Bronchial epithelial cell (primary cell): ENCODE measurements around the gene SPACA9. TPM values are rescaled to one million over a fixed set of nuclear protein-coding genes. Genes with fewer than 3 reads are reported as not detected.

Experiments
- DNase-seq: peaks from one replicate; pipeline ENCODE4 v3.0.0-alpha.2; 2010; ENCODE audit warnings: low read depth
- FAIRE-seq: peaks from 2 replicates; lab custom pipeline; 2011; peaks lifted over from hg19 to GRCh38; lab: Jason Lieb, UNC
- H3K27me3 ChIP-seq: 2 replicates; pipeline ENCODE4 v1.5.1; 2011; ENCODE audit warnings: low read length; ENCODE audit not compliant: control insufficient read depth, insufficient read depth
- H3K36me3 ChIP-seq: 2 replicates; pipeline ENCODE4 v1.5.1; 2011; ENCODE audit warnings: low read length; ENCODE audit not compliant: control insufficient read depth, insufficient read depth
- H3K4me3 ChIP-seq: 2 replicates; pipeline ENCODE4 v1.5.1; 2011; ENCODE audit warnings: mild to moderate bottlenecking, low read depth, low read length, control low read depth
- CTCF ChIP-seq: IDR thresholded peaks from 2 replicates; pipeline ENCODE4 v1.5.1; 2011; ENCODE audit warnings: mild to moderate bottlenecking, moderate library complexity, low read length, control low read depth, inconsistent platforms; ENCODE audit not compliant: insufficient read depth, severe bottlenecking
- total RNA-seq: library from RNA; depleted of rRNA; stranded (reverse); fragments of >200 nt; gene quantifications from 2 replicates; pipeline ENCODE4 v1.2.1, GENCODE V29; 2014

SPACA9 gene
- total RNA-seq, 1 donor from 2014 or later: 0.79 TPM

- FAIRE-seq: no peak
- DNase-seq: no peak
- H3K36me3 ChIP-seq: peaks cover 3% of the 10 kb centered on the region
- no peak overlapping the region for H3K4me3 ChIP-seq
- no peaks in the 10 kb centered on the region for H3K27me3 ChIP-seq
- TF ChIP-seq CTCF: no peak
These were observed 60.5 kb downstream of the SPACA9 start for GRCh38 chr9:132939169-132939568.

Other genes starting within 250 kb of the SPACA9 start
- gene DDX31, start 208.9 kb upstream of the SPACA9 start, total RNA-seq: 11.1 and 15.8 TPM in 2 replicates
- 9.5 and 9.7 TPM in 2 replicates for gene GTF3C4, start 208.4 kb upstream of the SPACA9 start, total RNA-seq
- 0.26 TPM in 1 of 2 replicates, not detected in the other for gene AK8, start 614 bp upstream of the SPACA9 start, total RNA-seq
- 20.8 and 22.3 TPM in 2 replicates for gene TSC1, start 65.7 kb downstream of the SPACA9 start, total RNA-seq
- gene GFI1B, start 99.8 kb downstream of the SPACA9 start, total RNA-seq: not detected in 2 replicates
- 29.7 and 31.4 TPM in 2 replicates for gene GTF3C5, start 152.1 kb downstream of the SPACA9 start, total RNA-seq
- 0.53 and 1.3 TPM in 2 replicates for gene CEL, start 183.1 kb downstream of the SPACA9 start, total RNA-seq
- 18.7 and 21.1 TPM in 2 replicates for gene RALGDS, start 242.3 kb downstream of the SPACA9 start, total RNA-seq